DMS114 treated with DMSO at 0.1 percent for 48 hours (cell line): Measurements from ENCODE around the gene CEP170B.
"Not testable (repeated sequence)": the region's sequence is repeated elsewhere in the genome, so short reads cannot be mapped to it uniquely, and the experiment has no call there.

Source experiments
- DNase-seq: peaks from one replicate; lab custom pipeline; 2025; ENCODE audit not compliant: unreplicated experiment; lab: John Stamatoyannopoulos, UW

The CEP170B gene

DNA sequence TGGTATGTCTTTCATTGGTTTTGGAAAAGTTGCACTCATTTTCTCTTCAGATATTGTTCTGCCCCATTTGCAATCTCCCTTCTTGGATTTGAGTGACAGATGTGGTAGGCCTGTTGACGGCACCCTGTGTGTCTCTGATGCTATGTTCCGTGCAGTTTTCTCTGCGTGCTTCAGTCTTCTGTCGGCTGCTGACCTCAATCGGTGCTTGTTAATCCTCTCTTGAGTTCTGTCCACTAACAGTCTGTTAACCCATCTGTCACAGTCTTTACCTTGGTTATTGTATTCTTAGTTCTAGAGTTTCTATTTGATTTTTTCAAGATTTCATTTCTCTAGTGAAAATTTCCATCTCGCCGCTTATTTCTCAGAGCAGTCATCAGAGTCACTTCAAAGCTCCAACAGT lies 38.9 kb downstream of the CEP170B start:
- DNase-seq: no peak

DNA sequence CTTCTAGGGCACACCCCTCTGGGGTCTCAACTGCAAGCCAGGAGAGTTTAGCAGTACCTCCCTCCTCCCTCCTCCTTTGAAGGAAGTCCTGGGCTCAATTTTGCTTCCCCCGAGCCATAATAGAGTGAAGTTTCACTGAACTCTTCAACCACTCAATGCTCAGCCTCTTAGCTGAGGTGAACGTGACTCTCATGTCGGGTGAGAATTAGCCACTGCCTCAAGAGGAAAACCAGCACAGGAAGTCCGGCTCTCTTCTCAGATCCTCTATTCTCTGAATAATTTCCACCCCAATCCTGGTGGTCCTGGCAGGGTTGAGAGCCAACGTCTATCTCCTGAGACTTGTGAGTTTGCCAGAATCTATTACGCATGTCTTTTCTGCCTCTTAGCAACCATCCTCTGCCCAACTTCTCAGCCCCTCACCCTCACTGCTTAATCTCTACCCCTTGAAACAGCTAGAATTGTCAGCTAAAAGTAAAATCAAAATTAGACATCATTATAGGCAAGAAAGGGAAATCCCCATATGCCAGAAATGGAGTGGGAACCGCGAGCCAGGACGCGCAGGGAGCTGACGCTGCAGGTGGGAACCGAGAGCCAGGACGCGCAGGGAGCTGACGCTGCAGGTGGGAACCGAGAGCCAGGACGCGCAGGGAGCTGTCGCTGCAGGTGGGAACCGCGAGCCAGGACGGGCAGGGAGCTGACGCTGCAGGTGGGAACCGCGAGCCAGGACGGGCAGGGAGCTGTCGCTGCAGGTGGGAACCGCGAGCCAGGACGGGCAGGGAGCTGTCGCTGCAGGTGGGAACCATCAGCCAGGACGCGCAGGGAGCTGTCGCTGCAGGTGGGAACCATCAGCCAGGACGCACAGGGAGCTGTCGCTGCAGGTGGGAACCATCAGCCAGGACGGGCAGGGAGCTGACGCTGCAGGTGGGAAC lies 39.8 kb downstream of the CEP170B start:
- not testable (repeated sequence) for DNase-seq

DNA sequence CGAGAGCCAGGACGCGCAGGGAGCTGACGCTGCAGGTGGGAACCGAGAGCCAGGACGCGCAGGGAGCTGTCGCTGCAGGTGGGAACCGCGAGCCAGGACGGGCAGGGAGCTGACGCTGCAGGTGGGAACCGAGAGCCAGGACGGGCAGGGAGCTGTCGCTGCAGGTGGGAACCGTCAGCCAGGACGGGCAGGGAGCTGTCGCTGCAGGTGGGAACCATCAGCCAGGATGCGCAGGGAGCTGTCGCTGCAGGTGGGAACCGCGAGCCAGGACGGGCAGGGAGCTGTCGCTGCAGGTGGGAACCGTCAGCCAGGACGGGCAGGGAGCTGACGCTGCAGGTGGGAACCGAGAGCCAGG lies 40.5 kb downstream of the CEP170B start:
- not testable (repeated sequence) for DNase-seq

GRCh38 chr14:104908303-104908702 lies 43.2 kb downstream of the CEP170B start:
- DNase-seq: no peak

DNA sequence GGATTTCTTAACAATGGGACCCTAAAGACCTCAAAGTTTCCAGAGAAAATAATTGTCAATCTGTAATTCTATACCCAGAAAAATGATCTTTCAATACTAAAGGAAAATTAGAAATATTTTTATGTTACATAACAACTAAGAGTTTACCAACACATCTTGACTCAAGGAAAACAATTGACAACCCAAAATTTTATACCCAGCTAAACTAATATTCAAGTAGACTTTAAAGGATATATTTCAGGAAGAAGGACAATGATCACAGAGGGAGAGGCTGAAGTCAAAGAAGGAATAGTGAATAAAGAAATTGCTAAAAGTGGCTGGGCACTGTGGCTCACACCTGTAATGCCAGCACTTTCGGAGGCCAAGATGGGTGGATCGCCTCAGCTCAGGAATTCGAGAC lies 47.0 kb downstream of the CEP170B start:
- no peak for DNase-seq

GRCh38 chr14:104913435-104913834 lies 48.4 kb downstream of the CEP170B start:
- DNase-seq: no peak

GRCh38 chr14:104917116-104917515 lies 52.0 kb downstream of the CEP170B start:
- DNase-seq: no peak

GRCh38 chr14:104917993-104918392 lies 52.9 kb downstream of the CEP170B start:
- no peak for DNase-seq

GRCh38 chr14:104919152-104919992 lies 54.3 kb downstream of the CEP170B start:
- not testable (repeated sequence) for DNase-seq

DNA sequence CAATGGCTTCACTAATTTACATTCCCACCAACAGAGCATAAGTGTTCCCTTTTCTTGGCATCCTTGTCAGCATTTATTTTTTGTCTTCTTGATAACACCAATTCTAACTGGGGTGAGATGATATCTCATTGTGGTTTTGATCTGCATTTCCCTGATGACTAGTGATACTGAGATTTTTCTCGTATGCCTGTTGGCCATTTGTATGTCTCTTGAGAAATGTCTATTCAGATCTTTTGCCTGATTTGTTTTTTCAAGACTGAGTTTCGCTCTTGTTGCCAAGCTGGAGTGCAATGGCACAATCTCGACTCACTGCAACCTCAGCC lies 54.9 kb downstream of the CEP170B start:
- DNase-seq: no peak

DNA sequence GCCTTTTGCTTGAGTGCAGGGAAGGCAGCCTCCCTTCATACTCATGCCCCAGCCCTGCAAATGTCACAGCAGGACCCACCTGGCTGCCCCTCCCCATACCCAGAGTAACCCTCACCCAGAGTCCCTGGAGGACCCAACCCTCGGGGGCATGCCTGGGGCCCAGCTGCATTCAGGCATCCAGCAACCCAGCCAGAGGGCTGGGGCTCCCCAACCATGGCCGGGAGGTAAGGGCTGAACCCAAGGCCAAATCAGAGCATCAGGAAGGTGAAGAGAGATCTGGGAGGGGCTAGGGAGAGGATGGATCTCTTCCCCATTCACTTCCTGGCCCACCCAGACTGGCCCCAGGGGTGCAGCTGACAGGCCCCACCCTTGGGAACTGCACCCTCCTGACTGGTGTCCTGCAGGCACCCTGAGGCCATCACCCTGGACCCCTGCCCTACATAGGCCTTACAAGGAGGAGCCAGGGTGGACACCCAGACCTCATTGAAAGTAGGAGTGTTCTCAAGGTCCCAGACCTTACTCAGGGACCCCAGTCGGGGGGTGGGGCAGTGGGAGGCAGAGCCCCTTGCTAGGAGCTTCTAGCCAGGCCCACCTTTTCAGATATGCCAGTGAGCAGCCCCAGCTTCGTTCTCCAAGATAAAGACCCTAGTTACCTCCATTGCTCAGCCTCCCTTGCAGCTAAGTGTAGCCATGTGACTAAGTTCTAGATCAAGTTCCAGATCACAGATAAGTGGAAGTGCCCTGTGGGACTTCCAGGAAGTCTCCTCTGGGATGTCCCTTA lies 58.8 kb downstream of the CEP170B start:
- no peak for DNase-seq

GRCh38 chr14:104924421-104925213 lies 59.5 kb downstream of the CEP170B start, which contains the start of gene PLD4:
Gene PLD4, plus strand, starts transcription at chr14:104924879. Its CDS starts 2,262 bp downstream, at chr14:104927141.
- DNase-seq: no peak

DNA sequence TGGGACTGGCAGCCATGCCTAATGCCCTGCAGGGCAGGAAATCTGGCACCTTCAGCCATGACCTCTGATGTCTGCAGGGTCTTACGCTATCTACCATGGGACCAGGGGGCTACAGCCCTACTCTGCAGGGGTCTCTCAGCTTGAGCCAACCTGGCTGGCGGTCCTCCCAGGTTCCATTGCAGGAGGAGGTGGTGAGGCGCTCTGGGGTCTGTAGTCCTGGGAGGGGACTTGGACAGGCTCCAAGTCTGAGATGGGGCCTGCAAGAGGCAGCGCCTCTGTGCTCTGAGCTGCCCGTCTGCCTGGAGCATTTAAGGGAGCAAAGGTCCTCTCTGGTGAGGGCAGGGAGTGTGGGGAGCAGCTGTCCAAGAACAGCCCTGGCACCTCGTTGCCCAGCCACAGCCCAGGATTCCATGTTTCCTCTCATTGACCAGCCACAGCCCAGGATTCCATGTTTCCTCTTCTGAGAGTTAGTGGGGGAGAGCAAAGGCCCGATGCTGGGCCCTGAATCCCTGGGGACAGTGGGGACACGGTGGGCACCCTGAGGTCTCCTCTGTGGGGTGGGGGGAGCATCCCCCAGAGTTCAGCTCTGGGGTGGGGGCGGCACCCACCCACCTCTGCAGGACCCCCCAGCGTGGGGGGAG lies 60.3 kb downstream of the CEP170B start:
- DNase-seq: no peak

GRCh38 chr14:104925855-104926609 lies 61.0 kb downstream of the CEP170B start:
- DNase-seq: no peak

GRCh38 chr14:104926619-104927431 lies 61.8 kb downstream of the CEP170B start:
- DNase-seq: no peak

GRCh38 chr14:104927432-104927816 lies 62.4 kb downstream of the CEP170B start:
- DNase-seq: no peak

DNA sequence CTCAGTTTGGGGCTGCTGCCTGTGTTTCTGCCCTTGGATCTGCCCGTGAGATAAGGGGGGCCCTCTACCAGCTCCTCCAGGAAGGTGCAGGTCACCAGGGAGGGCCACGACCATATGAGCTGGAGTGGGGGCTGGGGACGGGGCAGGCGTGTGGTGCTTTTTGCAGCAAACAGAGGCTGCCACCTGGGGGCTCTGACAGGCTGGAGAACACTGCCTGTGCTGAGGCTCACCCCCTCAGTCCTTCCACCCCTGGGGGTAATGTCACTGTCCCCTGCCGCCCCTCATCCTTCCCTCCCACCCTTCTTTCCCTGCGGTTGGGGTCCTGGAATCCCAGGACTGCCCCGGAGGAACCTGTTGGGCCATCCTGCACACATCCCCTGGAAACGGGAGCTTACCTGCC lies 62.8 kb downstream of the CEP170B start:
- DNase-seq: no peak

DNA sequence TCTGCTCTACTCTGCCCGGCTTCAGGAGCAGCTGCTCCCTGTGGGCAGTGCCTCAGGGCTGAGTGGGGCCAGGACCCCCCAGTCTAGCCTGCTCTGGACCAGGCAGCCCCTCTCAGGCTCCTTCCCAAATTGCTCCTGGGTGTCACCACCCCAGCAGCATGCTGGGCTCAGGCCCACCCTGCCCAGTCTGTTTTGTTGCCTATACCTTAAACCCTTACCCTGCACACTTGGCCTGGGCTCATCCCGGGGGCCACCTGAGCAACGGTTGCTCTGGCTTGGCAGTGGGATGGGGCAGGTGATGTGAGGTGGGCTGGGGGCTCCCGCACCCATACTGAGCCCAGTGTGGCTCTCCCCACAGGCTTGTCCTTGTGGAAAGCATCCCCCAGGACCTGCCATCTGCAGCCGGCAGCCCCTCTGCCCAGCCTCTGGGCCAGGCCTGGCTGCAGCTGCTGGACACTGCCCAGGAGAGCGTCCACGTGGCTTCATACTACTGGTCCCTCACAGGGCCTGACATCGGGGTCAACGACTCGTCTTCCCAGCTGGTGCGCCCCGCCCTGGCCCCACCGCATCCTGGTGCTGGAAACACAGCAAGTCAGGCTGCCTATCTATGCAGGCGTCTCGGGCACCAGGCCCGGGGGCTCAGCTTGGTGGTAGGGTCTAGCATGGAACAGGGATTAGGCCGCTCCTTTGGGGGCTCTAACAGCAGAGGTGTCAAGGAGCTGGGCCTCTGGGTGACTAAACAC lies 63.5 kb downstream of the CEP170B start:
- DNase-seq: no peak
